Right lung (tissue), 5 donors: Measurements from ENCODE around the gene GNG7. TPM values are rescaled to one million over a fixed set of nuclear protein-coding genes. Genes with fewer than 3 reads are reported as not detected.
A peak's percentile ranks its signal among the peaks of the same experiment; 100 is the strongest.
"Not testable (repeated sequence)": the region's sequence is repeated elsewhere in the genome, so short reads cannot be mapped to it uniquely, and the experiment has no call there.

ENCODE experiments used
- DNase-seq, 2 donors: peaks; one replicate each; pipeline ENCODE4 v3.0.0-alpha.2; 2013
- polyA plus RNA-seq, 5 donors: library from polyadenylated mRNA; unstranded; fragments of 120-200 nt; gene quantifications; one replicate each; pipeline versions ENCODE4 v1.2.1 to v1.2.3, GENCODE V29; 2013; ENCODE audit warnings: inconsistent platforms in 1 of 5, low replicate concordance in 1 of 5; ENCODE audit not compliant: insufficient read length in 5 of 5, insufficient read depth in 1 of 5

Gene GNG7
- polyA plus RNA-seq, 5 donors, result 4.5 to 7.1 (median 5.8) TPM

DNA sequence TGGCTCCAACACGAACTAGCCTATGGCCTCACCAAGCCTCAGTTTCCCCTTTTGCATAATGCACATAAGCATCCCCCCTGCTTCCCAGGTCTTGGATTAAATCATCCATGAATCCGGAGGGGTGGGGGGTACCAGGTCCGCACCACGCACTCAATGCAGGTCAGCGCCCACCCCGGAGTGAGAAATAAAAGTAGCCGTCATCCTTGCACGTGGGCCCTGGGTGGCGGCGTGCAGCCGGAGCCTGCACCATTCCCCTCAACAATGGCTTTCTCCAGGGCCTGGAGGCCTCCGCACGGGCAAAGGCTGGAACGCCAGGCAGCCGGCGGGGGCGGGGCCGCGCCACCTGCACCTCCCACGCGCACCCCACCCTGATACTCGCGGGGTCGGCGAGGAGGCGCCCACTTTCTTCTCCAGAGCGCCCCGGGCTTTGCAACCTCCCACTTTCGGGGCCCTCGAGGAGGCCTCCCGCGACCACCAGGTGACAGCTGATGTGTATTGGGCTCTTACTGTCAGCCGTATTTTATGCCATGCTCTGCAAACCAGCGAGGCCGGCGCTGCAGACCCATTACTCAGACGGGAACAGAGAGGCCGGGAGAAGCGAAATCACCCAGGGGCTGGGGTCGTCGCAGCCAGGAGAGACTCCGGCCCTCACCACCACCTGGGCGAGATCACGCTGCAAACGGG is 227.3 kb downstream of the GNG7 start:
- DNase-seq, result no peak

DNA sequence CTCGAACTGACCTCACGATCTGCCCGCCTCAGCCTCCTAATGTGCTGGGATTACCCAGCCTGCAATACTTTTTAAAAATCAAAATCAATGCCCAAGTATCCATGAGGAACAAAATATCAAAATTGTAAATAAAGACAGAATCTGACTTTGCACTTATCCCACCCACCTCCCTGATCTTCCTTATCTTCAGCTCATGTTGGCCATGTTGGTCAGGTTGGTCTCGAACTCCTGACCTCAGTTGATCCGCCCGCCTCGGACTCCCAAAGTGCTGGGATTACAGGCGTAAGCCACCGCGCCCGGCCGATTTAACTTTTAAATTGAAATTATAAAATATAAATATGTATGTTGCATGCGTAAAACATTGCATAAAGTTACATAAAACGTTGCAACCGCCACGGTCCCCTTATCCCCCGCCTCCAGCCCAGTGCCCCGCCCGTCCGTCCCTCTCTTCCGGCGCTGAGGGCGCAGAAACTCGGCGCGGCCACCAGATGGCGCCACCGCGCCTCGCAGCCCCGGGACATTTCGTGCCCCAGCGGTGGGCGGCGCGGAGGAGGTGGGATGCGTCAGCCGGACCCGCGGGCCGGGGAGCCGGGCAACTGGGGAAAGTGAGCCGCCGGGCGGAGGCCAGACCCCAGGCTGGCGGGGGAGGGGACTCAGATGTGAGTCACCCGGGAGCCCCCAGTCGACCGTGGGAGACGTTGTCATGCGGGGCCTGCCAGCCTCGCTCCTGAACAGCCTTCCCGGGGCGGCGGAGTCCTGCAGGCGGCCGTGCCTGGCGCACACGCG is 228.1 kb downstream of the GNG7 start:
- peak; percentile 81 to 82 for DNase-seq

DNA sequence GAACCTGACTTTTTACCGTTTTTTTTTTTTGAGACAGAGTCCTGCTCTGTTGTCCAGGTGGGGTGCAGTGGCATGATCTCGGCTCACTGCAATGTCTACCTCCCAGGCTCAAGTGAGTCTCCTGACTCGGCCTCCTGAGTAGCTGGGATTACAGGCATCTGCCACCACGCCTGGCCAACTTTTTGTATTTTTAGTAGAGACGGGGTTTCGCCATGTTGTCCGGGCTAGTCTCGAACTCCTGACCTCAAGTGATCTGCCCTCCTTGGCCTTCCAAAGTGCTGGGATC is 232.6 kb downstream of the GNG7 start:
- DNase-seq, result not testable (repeated sequence)

DNA sequence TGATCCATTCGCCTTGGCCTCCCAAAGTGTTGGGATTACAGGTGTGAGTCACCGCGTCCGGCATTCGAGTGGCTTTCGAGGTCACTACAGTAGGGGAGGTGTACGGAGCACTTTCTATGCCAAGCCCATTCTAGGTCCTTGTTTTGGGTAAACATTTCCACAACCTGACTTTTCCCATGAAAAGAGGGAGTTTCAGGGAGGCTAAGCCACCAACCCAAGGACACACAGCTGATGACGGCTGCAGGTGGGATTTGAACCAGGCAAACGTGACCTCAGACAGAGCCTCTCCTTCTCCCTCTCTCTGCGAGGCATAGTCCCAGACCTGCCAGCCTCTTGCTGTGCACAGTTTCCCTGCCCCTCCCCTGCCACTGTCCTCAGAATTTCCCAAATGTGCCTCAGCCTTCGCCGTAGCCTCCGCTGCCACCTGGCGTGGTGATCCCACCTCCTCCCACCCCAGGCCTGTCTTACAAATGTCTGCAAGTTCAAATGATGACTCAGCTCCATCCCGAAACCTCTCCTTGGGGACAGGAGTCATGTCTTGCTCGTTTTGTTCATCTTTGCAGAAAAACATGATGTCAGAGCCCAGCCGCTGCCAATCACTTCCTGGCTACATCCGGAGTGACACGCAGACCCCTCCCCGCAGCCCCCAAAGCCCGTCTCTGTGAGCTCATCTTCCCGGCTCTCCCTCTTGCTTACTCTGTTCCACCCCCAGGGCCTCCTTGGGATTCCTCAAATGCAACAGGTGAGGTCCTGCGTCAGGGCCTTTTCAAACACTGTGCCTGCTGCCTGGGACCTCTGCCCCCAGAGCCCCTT is 233.2 kb downstream of the GNG7 start:
- DNase-seq, result no peak

DNA sequence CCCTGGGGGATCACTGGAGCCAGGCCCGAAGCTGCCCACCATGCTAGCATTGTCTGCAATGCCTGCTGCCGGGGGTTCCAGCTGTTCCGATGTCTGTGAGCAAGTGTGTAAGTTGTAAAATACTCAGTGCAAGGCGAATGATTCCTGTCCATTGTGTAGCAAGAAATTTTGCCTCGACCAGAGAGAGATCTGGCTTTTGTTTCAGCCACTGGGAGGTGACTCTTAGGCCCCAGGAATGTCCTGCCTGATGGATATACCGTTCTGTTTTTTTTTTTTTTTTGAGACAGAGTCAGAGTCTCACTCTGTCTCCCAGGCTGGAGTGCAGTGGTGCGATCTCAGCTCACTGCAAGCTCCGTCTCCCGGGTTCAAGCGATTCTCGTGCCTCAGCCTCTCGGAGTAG is 233.9 kb downstream of the GNG7 start:
- DNase-seq, result no peak

DNA sequence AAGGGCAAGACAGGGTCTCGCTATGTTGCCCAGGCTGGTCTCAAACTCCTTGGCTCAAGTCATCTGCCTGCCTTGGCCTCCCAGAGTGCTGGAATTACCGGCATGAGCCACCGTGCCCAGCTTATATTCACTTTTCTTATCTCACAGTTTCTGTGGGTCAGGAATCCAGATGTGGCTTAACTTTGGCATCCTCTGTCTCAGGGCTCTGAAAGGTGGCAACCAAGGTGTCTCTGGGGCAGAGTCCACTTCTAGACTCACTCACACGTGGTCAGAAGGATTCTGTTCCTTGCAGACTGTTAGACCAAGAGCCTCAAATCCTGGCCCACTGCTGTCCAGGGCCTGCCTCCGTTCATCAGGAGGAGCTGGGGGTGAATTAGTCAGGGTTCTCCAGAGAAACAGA is 238.1 kb downstream of the GNG7 start:
- no peak for DNase-seq

DNA sequence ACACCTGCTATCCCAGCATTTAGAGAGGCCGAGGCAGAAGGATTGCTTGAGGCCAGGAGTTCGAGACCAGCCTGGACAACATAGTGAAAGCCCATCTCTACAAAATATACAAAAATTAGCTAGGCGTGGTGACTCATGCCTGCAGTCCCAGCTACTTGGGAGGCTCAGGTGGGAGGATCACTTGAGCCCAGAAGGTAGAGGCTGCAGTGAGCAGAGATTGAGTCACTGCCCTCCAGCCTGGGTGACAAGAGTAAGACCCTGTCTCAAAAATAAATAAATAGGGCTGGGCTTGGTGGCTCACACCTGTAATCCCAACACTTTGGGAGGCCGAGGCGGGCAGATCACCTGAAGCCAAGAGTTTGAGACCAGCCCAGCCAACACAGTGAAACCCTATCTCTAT is 238.8 kb downstream of the GNG7 start:
- not testable (repeated sequence) for DNase-seq

DNA sequence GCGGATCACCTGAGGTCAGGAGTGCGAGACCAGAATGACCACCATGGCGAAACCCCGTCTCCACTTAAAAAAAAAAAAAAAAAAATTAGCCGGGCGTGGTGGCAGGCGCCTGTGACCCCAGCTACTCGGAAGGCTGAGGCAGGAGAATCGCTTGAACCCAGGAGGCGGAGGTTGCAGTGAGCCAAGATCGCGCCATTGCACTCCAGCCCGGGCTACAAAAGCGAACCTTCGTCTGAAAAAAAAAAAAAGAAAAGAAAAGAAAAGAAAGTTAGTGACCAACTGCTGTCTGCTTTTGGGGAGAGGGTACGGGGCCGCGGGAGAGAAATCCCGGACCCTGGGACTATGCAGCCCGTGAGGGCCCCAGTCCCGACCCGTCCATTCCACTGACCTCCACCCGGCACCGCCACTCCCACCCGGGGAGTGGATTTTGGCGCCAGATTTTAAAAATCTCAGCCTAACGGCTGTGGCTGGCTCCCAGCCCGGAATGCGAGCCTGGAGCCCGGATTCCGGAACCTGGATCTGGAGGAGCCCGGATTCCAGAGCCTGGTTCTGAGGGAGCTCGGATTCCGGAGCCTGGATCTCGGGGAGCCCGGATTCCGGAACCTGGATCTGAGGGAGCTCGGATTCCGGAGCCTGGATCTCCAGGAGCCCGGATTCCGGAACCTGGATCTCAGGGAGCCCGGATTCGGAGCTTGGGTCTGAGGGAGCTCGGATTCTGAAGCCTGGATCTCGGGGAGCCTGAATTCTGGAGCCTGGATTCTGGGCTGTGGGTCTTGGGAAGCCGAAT is 239.7 kb downstream of the GNG7 start:
- peak; percentile 91 to 92 for DNase-seq

DNA sequence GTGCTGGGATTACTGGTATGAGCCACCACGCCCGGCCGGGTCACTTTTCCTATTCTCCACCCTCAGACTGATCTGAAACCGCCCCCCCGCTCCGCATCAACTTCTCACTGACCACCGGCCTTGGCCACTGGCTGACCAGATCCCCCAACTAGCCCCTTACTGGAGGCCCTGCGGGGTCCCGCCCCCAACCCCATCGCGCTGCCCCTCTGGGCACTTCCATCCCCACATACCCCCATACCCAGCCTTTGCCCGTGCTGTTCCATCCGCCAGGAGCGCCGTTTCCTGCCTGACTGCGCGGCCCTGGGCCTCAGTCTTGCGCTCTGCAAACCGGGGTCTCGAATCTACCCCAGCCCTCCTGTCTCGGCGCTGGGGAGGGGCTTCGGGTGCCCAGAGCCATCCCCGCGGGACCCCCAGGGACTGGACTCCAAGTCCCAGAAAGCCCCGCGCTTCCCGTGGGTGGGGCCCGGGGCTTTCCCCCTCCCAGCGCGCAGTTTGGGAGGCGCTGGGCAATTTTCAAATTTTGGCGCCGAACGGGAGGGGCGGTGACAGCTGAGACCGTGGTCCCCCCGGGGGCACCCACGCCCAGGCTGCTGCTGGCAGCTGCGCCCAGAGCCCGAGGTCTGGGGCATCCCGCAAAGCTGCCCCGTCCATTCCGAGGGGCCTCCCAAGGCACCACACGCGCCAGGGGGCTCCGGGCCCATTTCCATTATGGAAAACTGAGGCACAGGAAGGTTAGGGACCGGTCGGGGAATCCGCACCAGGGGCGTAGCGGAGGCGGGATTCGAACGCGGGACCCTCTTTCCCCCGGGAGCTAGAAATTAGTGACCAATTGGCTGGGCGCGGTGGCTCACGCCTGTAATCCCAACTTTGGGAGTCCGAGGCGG is 240.5 kb downstream of the GNG7 start:
- peak in 1 of 2 donors; percentile 35 for DNase-seq

Other genes starting within 250 kb of the GNG7 start
- 10 to 100 TPM; 58.1 to 83.0 (median 63.9) TPM for gene LMNB2, start 245.7 kb downstream of the GNG7 start, polyA plus RNA-seq
- 10 to 100 TPM in 3 of 5 donors, 1 to 10 TPM in 2; 8.1 to 17.1 (median 12.9) TPM for gene GADD45B, start 226.6 kb downstream of the GNG7 start, polyA plus RNA-seq
- gene DIRAS1, start 18.7 kb upstream of the GNG7 start, polyA plus RNA-seq, result 1 to 10 TPM; 1.1 to 2.1 (median 1.3) TPM
- 10 to 100 TPM; 19.6 to 28.9 (median 21.5) TPM for gene SLC39A3, start 37.3 kb upstream of the GNG7 start, polyA plus RNA-seq
- 10 to 100 TPM; 38.2 to 65.9 (median 46.2) TPM for gene SGTA, start 80.6 kb upstream of the GNG7 start, polyA plus RNA-seq
- 10 to 100 TPM; 34.5 to 58.3 (median 38.7) TPM for gene THOP1, start 82.8 kb upstream of the GNG7 start, polyA plus RNA-seq
- 1 to 10 TPM; 6.8 to 9.1 (median 8.6) TPM for gene ZNF554, start 117.2 kb upstream of the GNG7 start, polyA plus RNA-seq
- gene ZNF555, start 138.8 kb upstream of the GNG7 start, polyA plus RNA-seq, result 10 to 100 TPM in 2 of 5 donors, 1 to 10 TPM in 3; 8.1 to 12.9 (median 9.4) TPM
- gene ZNF556, start 164.6 kb upstream of the GNG7 start, polyA plus RNA-seq, result 1 to 10 TPM in 1 of 5 donors, under 1 TPM in 3, not detected in 1; 0.09 to 1.2 (median 0.21) TPM
- gene ZNF57, start 198.2 kb upstream of the GNG7 start, polyA plus RNA-seq, result 1 to 10 TPM; 6.1 to 7.9 (median 7.1) TPM
- 10 to 100 TPM in 1 of 5 donors, 1 to 10 TPM in 4; 7.7 to 11.1 (median 8.8) TPM for gene ZNF77, start 242.3 kb upstream of the GNG7 start, polyA plus RNA-seq